ENCODE measurements around the gene HUS1.

GRCh38 chr7:48025624-48026023 is 46.2 kb upstream of the HUS1 start:
- TF ChIP-seq CTCF (IDR thresholded peaks at IDR 0.05) (no peak), POLR2A (IDR thresholded peaks at IDR 0.05) (no peak), EP300 (IDR thresholded peaks at IDR 0.05) (no peak)
